Type B pancreatic cell (in vitro differentiated cells): ENCODE results near the gene G2E3. TPM values are rescaled to one million over a fixed set of nuclear protein-coding genes. Genes with fewer than 3 reads are reported as not detected.

Experiments used
- DNase-seq: peaks from one replicate; pipeline ENCODE4 v3.0.0; 2021; ENCODE audit warnings: mixed read lengths; ENCODE audit not compliant: unreplicated experiment; ENCODE audit errors: extremely low spot score
- H3K27ac Mint-ChIP-seq: 2 replicates; pipeline ENCODE4 v1.8.0; 2021; ENCODE audit warnings: mild to moderate bottlenecking, mixed read lengths
- H3K27me3 Mint-ChIP-seq: 2 replicates; pipeline ENCODE4 v1.8.0; 2021; ENCODE audit warnings: mixed read lengths
- H3K36me3 Mint-ChIP-seq: 2 replicates; pipeline ENCODE4 v1.8.0; 2021; ENCODE audit warnings: mixed read lengths
- H3K4me1 Mint-ChIP-seq: one replicate; pipeline ENCODE4 v1.8.0; 2021; ENCODE audit warnings: mixed read lengths; ENCODE audit not compliant: unreplicated experiment
- H3K4me3 Mint-ChIP-seq: 2 replicates; pipeline ENCODE4 v1.8.0; 2021; ENCODE audit warnings: mild to moderate bottlenecking, mixed read lengths
- H3K9me3 Mint-ChIP-seq: 2 replicates; pipeline ENCODE4 v1.8.0; 2021; ENCODE audit warnings: mixed read lengths
- CTCF ChIP-seq: fragments of 200-600 bp; sonication (generic); conservative IDR thresholded peaks from 2 replicates; pipeline ENCODE4 v1.5.0; 2021; ENCODE audit warnings: antibody characterized with exemption, mild to moderate bottlenecking
- total RNA-seq: library from RNA; stranded (reverse); gene quantifications from 2 replicates; pipeline ENCODE4 v1.2.1, GENCODE V29; 2021; ENCODE audit warnings: low replicate concordance

Gene G2E3
- total RNA-seq, 1 donor from 2014 or later: 39.5 TPM

- no peak overlapping the region for H3K4me3 Mint-ChIP-seq
- peaks cover 9% of the 10 kb centered on the region for H3K27me3 Mint-ChIP-seq
- H3K36me3 Mint-ChIP-seq: no peaks in the 10 kb centered on the region
- H3K4me1 Mint-ChIP-seq: peaks cover 8% of the 10 kb centered on the region
- no peak overlapping the region for H3K27ac Mint-ChIP-seq
- H3K9me3 Mint-ChIP-seq: no peaks in the 10 kb centered on the region
- TF ChIP-seq CTCF: no peak
- no peak for DNase-seq
These were observed 7.5 kb upstream of the G2E3 start for GRCh38 chr14:30551460-30551859.

GRCh38 chr14:30553311-30553989, 5.5 kb upstream of the G2E3 start:
- peaks cover 12% of the 10 kb centered on the region for H3K4me1 Mint-ChIP-seq
- no peaks in the 10 kb centered on the region for H3K36me3 Mint-ChIP-seq
- DNase-seq: no peak
- H3K27ac Mint-ChIP-seq: no peak overlapping the region
- H3K4me3 Mint-ChIP-seq: no peak overlapping the region
- H3K9me3 Mint-ChIP-seq: no peaks in the 10 kb centered on the region
- TF ChIP-seq CTCF: no peak
- H3K27me3 Mint-ChIP-seq: peaks cover 9% of the 10 kb centered on the region

GRCh38 chr14:30558362-30558674, 640 bp upstream of the G2E3 start:
- Mint-ChIP-seq H3K36me3 (peaks cover 18% of the 10 kb centered on the region), H3K9me3 (no peaks in the 10 kb centered on the region), H3K4me1 (peaks cover 19% of the 10 kb centered on the region), H3K27me3 (no peaks in the 10 kb centered on the region), H3K27ac (peak overlapping the region; percentile 98), H3K4me3 (peak overlapping the region; percentile 99)
- no peak for TF ChIP-seq CTCF
- DNase-seq: no peak

GRCh38 chr14:30559638-30560091, 707 bp downstream of the G2E3 start:
- H3K4me1 Mint-ChIP-seq: peaks cover 19% of the 10 kb centered on the region
- H3K9me3 Mint-ChIP-seq: no peaks in the 10 kb centered on the region
- H3K27ac Mint-ChIP-seq: peak overlapping the region; percentile 98
- DNase-seq: no peak
- H3K27me3 Mint-ChIP-seq: no peaks in the 10 kb centered on the region
- H3K4me3 Mint-ChIP-seq: peak overlapping the region; percentile 99
- TF ChIP-seq CTCF: no peak
- peaks cover 22% of the 10 kb centered on the region for H3K36me3 Mint-ChIP-seq

GRCh38 chr14:30560581-30560980, 1.6 kb downstream of the G2E3 start:
- Mint-ChIP-seq H3K4me1 (peaks cover 19% of the 10 kb centered on the region), H3K4me3 (peak overlapping the region; percentile 86), H3K27me3 (no peaks in the 10 kb centered on the region), H3K9me3 (no peaks in the 10 kb centered on the region), H3K27ac (peak overlapping the region; percentile 22), H3K36me3 (peaks cover 24% of the 10 kb centered on the region)
- DNase-seq: no peak
- TF ChIP-seq CTCF: no peak
